Fibroblast of lung (primary cell): ENCODE results near the gene ACSS1. TPM values are rescaled to one million over a fixed set of nuclear protein-coding genes. Genes with fewer than 3 reads are reported as not detected.

ENCODE experiments used
- DNase-seq, 2 donors: peaks; one replicate each; pipeline versions ENCODE4 v3.0.0 to v3.0.0-alpha.2; 2010; ENCODE audit warnings: low read depth in 2 of 2
- H2AFZ ChIP-seq: 2 replicates; pipeline ENCODE4 v1.5.1; 2012; ENCODE audit warnings: low read length, control low read depth, inconsistent platforms
- H3K27ac ChIP-seq: 2 replicates; pipeline ENCODE4 v1.5.1; 2011; ENCODE audit warnings: low read length, control low read depth; ENCODE audit not compliant: insufficient read depth
- H3K27me3 ChIP-seq: 2 replicates; pipeline ENCODE4 v1.5.1; 2011; ENCODE audit warnings: mild to moderate bottlenecking, low read length; ENCODE audit not compliant: control insufficient read depth, insufficient read depth
- H3K36me3 ChIP-seq: 2 replicates; pipeline ENCODE4 v1.5.1; 2011; ENCODE audit warnings: low read length; ENCODE audit not compliant: control insufficient read depth, insufficient read depth
- H3K4me1 ChIP-seq: 2 replicates; pipeline ENCODE4 v1.5.1; 2011; ENCODE audit warnings: low read length; ENCODE audit not compliant: control insufficient read depth, insufficient read depth; ENCODE audit errors: extremely low read depth
- H3K4me2 ChIP-seq: 2 replicates; pipeline ENCODE4 v1.5.1; 2011; ENCODE audit warnings: low read length, control low read depth; ENCODE audit not compliant: insufficient read depth; ENCODE audit errors: extremely low read depth
- H3K4me3 ChIP-seq, 4 experiments: fragments of 200-600 bp in 1 of 4; sonication (generic) in 1 of 4; replicated peaks in 1 of 4; 2 replicates each; pipeline ENCODE4 v1.5.1; 2011 to 2016; ENCODE audit warnings: low read length in 4 of 4, low read depth in 3 of 4, mild to moderate bottlenecking in 3 of 4, control low read depth in 2 of 4, inconsistent platforms in 1 of 4, mixed read lengths in 1 of 4; ENCODE audit not compliant: insufficient read depth in 1 of 4; ENCODE audit errors: control extremely low read depth in 1 of 4
- H3K79me2 ChIP-seq: 2 replicates; pipeline ENCODE4 v1.5.1; 2012; ENCODE audit warnings: mild to moderate bottlenecking, low read length, inconsistent platforms; ENCODE audit not compliant: control insufficient read depth, insufficient read depth
- H3K9ac ChIP-seq: 2 replicates; pipeline ENCODE4 v1.5.1; 2011; ENCODE audit warnings: mild to moderate bottlenecking, low read length, control low read depth; ENCODE audit not compliant: insufficient read depth
- H3K9me3 ChIP-seq: 2 replicates; pipeline ENCODE4 v1.5.1; 2012; ENCODE audit warnings: low read depth, low read length; ENCODE audit not compliant: control insufficient read depth, insufficient read depth
- H4K20me1 ChIP-seq: 2 replicates; pipeline ENCODE4 v1.5.1; 2011; ENCODE audit warnings: low read length; ENCODE audit not compliant: control insufficient read depth, insufficient read depth; ENCODE audit errors: extremely low read depth
- EZH2 ChIP-seq: IDR thresholded peaks from 2 replicates; pipeline ENCODE4 v1.5.1; 2012; ENCODE audit warnings: low read length, control low read depth, mild to moderate bottlenecking; ENCODE audit errors: missing control alignments
- polyA plus RNA-seq, 2 donors: library from polyadenylated mRNA; depleted of rRNA in 1 of 2; stranded (reverse) in 1 of 2; unstranded in 1 of 2; fragments of >200 nt; gene quantifications; 2 replicates each; pipeline ENCODE4 v1.2.1, GENCODE V29; 2011 to 2012; ENCODE audit warnings: missing spikeins in 1 of 2
- total RNA-seq: library from RNA; depleted of rRNA; stranded (reverse); fragments of >200 nt; gene quantifications from 2 replicates; pipeline ENCODE4 v1.2.1, GENCODE V29; 2014
- TF ChIP-seq, protein P1 (sequence below), 2 donors: IDR thresholded peaks in 1 of 2; conservative IDR thresholded peaks in 1 of 2; 1 replicate in 1 of 2; 2 replicates in 1 of 2; pipeline ENCODE4 v1.5.1; 2011 to 2012; ENCODE audit warnings: low read length in 2 of 2, control low read depth in 1 of 2, inconsistent platforms in 1 of 2, low read depth in 1 of 2, mild to moderate bottlenecking in 1 of 2

The ACSS1 gene
- total and polyA plus RNA-seq, 2 donors (not counting 1 experiment from before 2014, with no cell fraction given): 1.3 to 3.4 TPM

DNA sequence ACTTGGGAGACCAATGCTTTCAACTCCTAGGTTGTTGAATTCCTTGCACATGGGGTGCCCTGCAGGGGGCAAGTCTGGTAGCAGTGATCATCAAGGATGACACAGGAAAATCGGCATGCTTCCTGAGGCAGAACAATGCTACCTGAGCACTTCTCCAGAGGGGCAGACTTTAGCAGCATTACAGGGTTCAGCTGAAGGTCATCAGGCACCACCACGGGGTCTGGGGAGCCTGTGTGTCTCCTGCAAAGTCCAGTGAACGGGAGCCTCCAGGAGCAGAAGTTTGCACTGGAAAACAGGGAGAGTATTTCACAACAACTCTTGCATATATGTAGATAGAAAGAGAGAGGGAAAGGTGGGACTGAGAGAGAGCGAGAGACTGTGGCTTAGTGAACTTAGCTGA is 13.8 kb upstream of the ACSS1 start:
- DNase-seq: no peak
- H3K9ac ChIP-seq: no peak overlapping the region
- H4K20me1 ChIP-seq: no peaks in the 10 kb centered on the region
- H3K4me3 ChIP-seq: no peak overlapping the region
- H3K4me1 ChIP-seq: no peaks in the 10 kb centered on the region
- TF ChIP-seq, protein P1, sequence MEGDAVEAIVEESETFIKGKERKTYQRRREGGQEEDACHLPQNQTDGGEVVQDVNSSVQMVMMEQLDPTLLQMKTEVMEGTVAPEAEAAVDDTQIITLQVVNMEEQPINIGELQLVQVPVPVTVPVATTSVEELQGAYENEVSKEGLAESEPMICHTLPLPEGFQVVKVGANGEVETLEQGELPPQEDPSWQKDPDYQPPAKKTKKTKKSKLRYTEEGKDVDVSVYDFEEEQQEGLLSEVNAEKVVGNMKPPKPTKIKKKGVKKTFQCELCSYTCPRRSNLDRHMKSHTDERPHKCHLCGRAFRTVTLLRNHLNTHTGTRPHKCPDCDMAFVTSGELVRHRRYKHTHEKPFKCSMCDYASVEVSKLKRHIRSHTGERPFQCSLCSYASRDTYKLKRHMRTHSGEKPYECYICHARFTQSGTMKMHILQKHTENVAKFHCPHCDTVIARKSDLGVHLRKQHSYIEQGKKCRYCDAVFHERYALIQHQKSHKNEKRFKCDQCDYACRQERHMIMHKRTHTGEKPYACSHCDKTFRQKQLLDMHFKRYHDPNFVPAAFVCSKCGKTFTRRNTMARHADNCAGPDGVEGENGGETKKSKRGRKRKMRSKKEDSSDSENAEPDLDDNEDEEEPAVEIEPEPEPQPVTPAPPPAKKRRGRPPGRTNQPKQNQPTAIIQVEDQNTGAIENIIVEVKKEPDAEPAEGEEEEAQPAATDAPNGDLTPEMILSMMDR (conservative IDR thresholded peaks at IDR 0.05 in 1 of 2, IDR thresholded peaks at IDR 0.05 in 1 of 2; ENCODE audit: low read depth in 1 of 2, low read length in 2 of 2): no peak
- no peak for TF ChIP-seq EZH2
- peaks cover 41% of the 10 kb centered on the region for H3K27me3 ChIP-seq
- H3K9me3 ChIP-seq: no peaks in the 10 kb centered on the region
- no peak overlapping the region for H3K4me2 ChIP-seq
- H3K27ac ChIP-seq: no peak overlapping the region
- H3K36me3 ChIP-seq: no peaks in the 10 kb centered on the region
- H3K79me2 ChIP-seq: no peaks in the 10 kb centered on the region
- H2AFZ ChIP-seq: no peak overlapping the region

- Histone ChIP-seq H3K4me1 (no peaks in the 10 kb centered on the region), H3K9me3 (no peaks in the 10 kb centered on the region), H3K27ac (no peak overlapping the region), H3K36me3 (no peaks in the 10 kb centered on the region), H3K4me3 (no peak overlapping the region), H3K27me3 (peaks cover 35% of the 10 kb centered on the region), H2AFZ (no peak overlapping the region), H3K4me2 (no peak overlapping the region), H4K20me1 (no peaks in the 10 kb centered on the region), H3K9ac (no peak overlapping the region), H3K79me2 (no peaks in the 10 kb centered on the region)
- no peak for TF ChIP-seq EZH2
- TF ChIP-seq, protein P1 (conservative IDR thresholded peaks at IDR 0.05 in 1 of 2, IDR thresholded peaks at IDR 0.05 in 1 of 2; ENCODE audit: low read depth in 1 of 2, low read length in 2 of 2): no peak
- no peak for DNase-seq
Observed at GRCh38 chr20:25070821-25071473, 13.0 kb upstream of the ACSS1 start.

DNA sequence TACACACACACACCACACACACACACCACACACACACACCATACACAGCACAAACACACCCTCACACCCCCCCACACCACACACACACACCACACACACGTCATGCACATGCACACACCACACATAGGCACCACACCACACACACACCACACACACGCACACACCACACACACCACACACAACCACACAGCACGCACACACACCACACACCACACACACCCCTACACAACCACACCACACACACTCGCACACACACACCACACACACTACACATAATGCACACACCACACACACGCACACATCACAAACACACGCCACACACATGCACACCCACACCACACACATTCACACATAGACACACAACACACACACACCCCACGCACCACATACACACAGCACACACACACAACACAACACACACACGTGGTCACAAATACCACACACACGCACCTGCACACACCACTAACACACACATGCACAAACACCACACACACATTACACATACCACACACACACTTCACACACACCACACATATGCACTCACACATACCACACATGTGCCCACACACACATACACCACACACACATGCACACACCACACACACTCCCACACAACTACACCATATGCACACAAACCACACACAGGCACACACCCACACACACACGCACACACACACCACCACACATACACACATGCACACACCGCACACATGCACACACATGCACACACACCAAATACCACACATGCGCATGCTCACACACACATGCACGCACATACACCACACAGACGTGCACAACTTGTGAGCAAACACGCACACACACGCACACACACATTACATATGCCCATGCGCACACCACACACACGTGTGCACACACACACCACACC is 9.4 kb upstream of the ACSS1 start:
- no peaks in the 10 kb centered on the region for H3K36me3 ChIP-seq
- peaks cover 39% of the 10 kb centered on the region for H3K27me3 ChIP-seq
- no peak for DNase-seq

More for the DNA sequence above, 9.4 kb upstream of the ACSS1 start:
- TF ChIP-seq EZH2: peak; percentile 6
- TF ChIP-seq, protein P1 (conservative IDR thresholded peaks at IDR 0.05 in 1 of 2, IDR thresholded peaks at IDR 0.05 in 1 of 2; ENCODE audit: low read depth in 1 of 2, low read length in 2 of 2): no peak
- H3K4me3 ChIP-seq: no peak overlapping the region
- no peak overlapping the region for H2AFZ ChIP-seq
- no peak overlapping the region for H3K27ac ChIP-seq
- no peaks in the 10 kb centered on the region for H4K20me1 ChIP-seq
- no peak overlapping the region for H3K4me2 ChIP-seq
- no peak overlapping the region for H3K9ac ChIP-seq
- no peaks in the 10 kb centered on the region for H3K79me2 ChIP-seq
- no peaks in the 10 kb centered on the region for H3K4me1 ChIP-seq
- no peaks in the 10 kb centered on the region for H3K9me3 ChIP-seq
